D721Med (cell line): Measurements from ENCODE around the gene CASP14.
"Not testable (repeated sequence)": the region's sequence is repeated elsewhere in the genome, so short reads cannot be mapped to it uniquely, and the experiment has no call there.

Experiments used
- DNase-seq: peaks from one replicate; pipeline ENCODE4 v3.0.0; 2011; ENCODE audit warnings: low spot score; ENCODE audit not compliant: insufficient read length
- FAIRE-seq: peaks from 2 replicates; lab custom pipeline; 2011; peaks lifted over from hg19 to GRCh38; lab: Jason Lieb, UNC
- CTCF ChIP-seq: IDR thresholded peaks from 2 replicates; pipeline ENCODE4 v1.5.1; 2012; ENCODE audit warnings: mild to moderate bottlenecking, control low read depth; ENCODE audit not compliant: insufficient read depth; ENCODE audit errors: missing control alignments

CASP14 gene

GRCh38 chr19:15042003-15042402, 7.3 kb upstream of the CASP14 start:
- no peak for TF ChIP-seq CTCF
- no peak for FAIRE-seq
- DNase-seq, result no peak

- DNase-seq, result no peak
- TF ChIP-seq CTCF, result no peak
- no peak for FAIRE-seq
Observed at GRCh38 chr19:15042826-15043225, 6.5 kb upstream of the CASP14 start.

- FAIRE-seq (no peak), DNase-seq (no peak)
- no peak for TF ChIP-seq CTCF
Observed at GRCh38 chr19:15045506-15045905, 3.8 kb upstream of the CASP14 start.

- no peak for DNase-seq
- no peak for FAIRE-seq
- no peak for TF ChIP-seq CTCF
Observed at GRCh38 chr19:15047680-15048079, 1.6 kb upstream of the CASP14 start.

GRCh38 chr19:15048128-15048527, 1.2 kb upstream of the CASP14 start:
- DNase-seq (no peak), FAIRE-seq (no peak)
- no peak for TF ChIP-seq CTCF

GRCh38 chr19:15050639-15051038, 1.4 kb downstream of the CASP14 start:
- DNase-seq, result no peak
- TF ChIP-seq CTCF, result no peak
- no peak for FAIRE-seq

- no peak for TF ChIP-seq CTCF
- DNase-seq (no peak), FAIRE-seq (no peak)
Observed at GRCh38 chr19:15062036-15062435, 12.8 kb downstream of the CASP14 start.

- FAIRE-seq, result not testable (repeated sequence)
Observed at GRCh38 chr19:15070386-15070785, 21.1 kb downstream of the CASP14 start.

More at GRCh38 chr19:15070386-15070785, 21.1 kb downstream of the CASP14 start:
- DNase-seq, result not testable (repeated sequence)
